Anterior cingulate cortex (tissue), 58 donors: ENCODE results near the gene TMEM259.

Source experiments
- DNase-seq, 58 donors: peaks; one replicate each; lab custom pipeline; 2025; lab: John Stamatoyannopoulos, UW

TMEM259 gene

GRCh38 chr19:990746-991145 is 30.2 kb downstream of the TMEM259 start:
- DNase-seq: no peak

- no peak for DNase-seq
Observed at GRCh38 chr19:990119-990571, 30.8 kb downstream of the TMEM259 start.

- no peak for DNase-seq
Observed at GRCh38 chr19:989381-990081, 31.4 kb downstream of the TMEM259 start.

GRCh38 chr19:988510-988909 is 32.4 kb downstream of the TMEM259 start:
- DNase-seq: no peak

GRCh38 chr19:988081-988480 is 32.8 kb downstream of the TMEM259 start:
- DNase-seq: no peak

- no peak for DNase-seq
Observed at GRCh38 chr19:986083-986482, 34.8 kb downstream of the TMEM259 start.

GRCh38 chr19:984165-984967 is 36.6 kb downstream of the TMEM259 start, which contains the start of gene WDR18:
Gene WDR18, plus strand, starts transcription at chr19:984345. Its CDS starts 9 bp downstream, at chr19:984354.
- peak; percentile 57 to 96 (median 89) for DNase-seq

- DNase-seq: peak in 53 of 58 donors; percentile 3 to 73 (median 49)
Observed at GRCh38 chr19:982567-983170, 38.3 kb downstream of the TMEM259 start.

GRCh38 chr19:980133-980998 is 40.6 kb downstream of the TMEM259 start:
- no peak for DNase-seq

GRCh38 chr19:979318-979741 is 41.6 kb downstream of the TMEM259 start:
- no peak for DNase-seq

GRCh38 chr19:977058-977464 is 43.9 kb downstream of the TMEM259 start:
- DNase-seq: no peak

GRCh38 chr19:976476-976875 is 44.4 kb downstream of the TMEM259 start:
- no peak for DNase-seq

- no peak for DNase-seq
Observed at GRCh38 chr19:974564-975257, 46.2 kb downstream of the TMEM259 start.

GRCh38 chr19:973726-974563 is 47.0 kb downstream of the TMEM259 start:
- DNase-seq: no peak

- DNase-seq: no peak
Observed at GRCh38 chr19:972281-972680, 48.6 kb downstream of the TMEM259 start.

GRCh38 chr19:971795-972194 is 49.1 kb downstream of the TMEM259 start:
- DNase-seq: no peak

GRCh38 chr19:970695-971094 is 50.2 kb downstream of the TMEM259 start:
- DNase-seq: no peak

GRCh38 chr19:966485-967088 is 54.3 kb downstream of the TMEM259 start:
- DNase-seq: no peak
